ENCODE measurements around the gene CCDC187. TPM values are rescaled to one million over a fixed set of nuclear protein-coding genes. Genes with fewer than 3 reads are reported as not detected.
"Not testable (repeated sequence)": the region's sequence is repeated elsewhere in the genome, so short reads cannot be mapped to it uniquely, and the experiment has no call there.

CCDC187 gene
- polyA plus RNA-seq, 3 donors = not detected

DNA sequence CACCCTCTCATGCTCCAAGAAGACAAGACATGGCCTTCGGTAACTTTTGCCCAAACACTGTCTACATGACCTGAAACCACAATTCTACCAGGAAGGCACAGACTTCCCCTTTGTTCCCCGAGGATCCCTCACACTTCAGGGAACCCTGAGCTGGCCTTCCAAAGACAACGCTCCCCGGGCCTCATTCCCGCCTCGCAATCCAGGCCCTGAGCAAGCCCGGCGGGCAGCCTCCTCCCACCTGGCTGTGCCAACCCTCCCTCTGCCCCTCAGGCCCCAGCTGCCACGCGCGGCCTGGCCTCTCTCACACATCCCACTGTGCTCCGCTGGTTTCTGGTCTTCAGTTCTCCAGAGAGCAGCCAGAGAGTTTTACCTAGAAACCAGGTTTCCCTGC is 65.6 kb downstream of the CCDC187 start:
- WGBS (ENCODE audit: insufficient coverage) = 52% methylated on average over 11 of the region's 12 CpGs
- peaks cover 2 to 3% (median 2%) of the 10 kb centered on the region in 3 donors for H3K27me3 Mint-ChIP-seq (ENCODE audit: low read depth in 3 of 3)

DNA sequence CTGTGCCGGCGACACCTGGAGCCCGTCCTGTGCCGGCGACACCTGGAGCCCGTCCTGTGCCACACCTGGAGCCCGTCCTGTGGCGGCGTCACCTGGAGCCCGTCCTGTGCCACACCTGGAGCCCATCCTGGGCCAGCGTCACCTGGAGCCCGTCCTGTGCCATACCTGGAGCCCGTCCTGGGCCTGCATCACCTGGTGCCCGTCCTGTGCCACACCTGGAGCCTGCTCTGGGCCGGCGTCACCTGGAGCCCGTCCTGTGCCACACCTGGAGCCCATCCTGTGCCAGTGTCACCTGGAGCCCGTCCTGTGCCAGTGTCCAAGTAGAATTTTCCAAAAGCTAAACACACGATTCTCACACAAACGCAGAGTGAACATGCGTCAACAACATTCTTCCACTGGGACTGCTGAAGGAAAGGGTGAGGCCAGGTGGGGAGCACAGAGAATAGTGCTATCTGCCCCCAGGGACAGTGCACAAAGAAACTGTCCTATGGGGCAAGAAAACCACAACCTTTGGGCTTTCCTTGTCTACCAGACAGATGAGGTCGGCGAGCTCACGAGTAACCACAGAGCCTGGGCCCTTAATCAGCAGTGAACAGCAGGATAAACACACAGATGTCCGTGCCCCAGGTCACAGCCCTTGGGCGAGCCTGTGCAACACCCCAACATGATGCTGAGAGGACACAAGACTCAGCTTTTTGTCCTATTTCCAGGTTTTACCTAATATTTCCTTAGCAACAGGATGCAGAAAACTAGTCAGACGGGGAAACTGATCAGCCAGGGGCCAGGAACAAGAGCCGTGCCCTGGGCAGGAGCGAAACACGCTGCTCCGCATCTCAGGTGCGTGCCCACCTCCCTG is 66.2 kb downstream of the CCDC187 start:
- peaks cover 52% of the 10 kb centered on the region for H3K4me1 Mint-ChIP-seq
- no peak overlapping the region for H3K4me2 ChIP-seq (replicated peaks; ENCODE audit: extremely low read depth, low read length, poor library complexity, severe bottlenecking)
- no peak overlapping the region for H3K27ac ChIP-seq (ENCODE audit: low read depth in 1 of 2, low read length in 2 of 2)
- peaks cover 25 to 26% of the 10 kb centered on the region in 2 donors for H3K36me3 Mint-ChIP-seq
- H3K27ac Mint-ChIP-seq = peak overlapping the region in 2 of 7 donors; percentile 9 to 79
- no peak for DNase-seq
- H3K36me3 ChIP-seq (replicated peaks in 1 of 2; ENCODE audit: control insufficient read depth in 1 of 2, insufficient read depth in 2 of 2, low read length in 2 of 2) = peaks cover 0 to 14% of the 10 kb centered on the region in 2 donors
- no peak overlapping the region for H3K9ac ChIP-seq (ENCODE audit: insufficient read depth, low read length, poor library complexity, severe bottlenecking)
- TF ChIP-seq, protein P1, sequence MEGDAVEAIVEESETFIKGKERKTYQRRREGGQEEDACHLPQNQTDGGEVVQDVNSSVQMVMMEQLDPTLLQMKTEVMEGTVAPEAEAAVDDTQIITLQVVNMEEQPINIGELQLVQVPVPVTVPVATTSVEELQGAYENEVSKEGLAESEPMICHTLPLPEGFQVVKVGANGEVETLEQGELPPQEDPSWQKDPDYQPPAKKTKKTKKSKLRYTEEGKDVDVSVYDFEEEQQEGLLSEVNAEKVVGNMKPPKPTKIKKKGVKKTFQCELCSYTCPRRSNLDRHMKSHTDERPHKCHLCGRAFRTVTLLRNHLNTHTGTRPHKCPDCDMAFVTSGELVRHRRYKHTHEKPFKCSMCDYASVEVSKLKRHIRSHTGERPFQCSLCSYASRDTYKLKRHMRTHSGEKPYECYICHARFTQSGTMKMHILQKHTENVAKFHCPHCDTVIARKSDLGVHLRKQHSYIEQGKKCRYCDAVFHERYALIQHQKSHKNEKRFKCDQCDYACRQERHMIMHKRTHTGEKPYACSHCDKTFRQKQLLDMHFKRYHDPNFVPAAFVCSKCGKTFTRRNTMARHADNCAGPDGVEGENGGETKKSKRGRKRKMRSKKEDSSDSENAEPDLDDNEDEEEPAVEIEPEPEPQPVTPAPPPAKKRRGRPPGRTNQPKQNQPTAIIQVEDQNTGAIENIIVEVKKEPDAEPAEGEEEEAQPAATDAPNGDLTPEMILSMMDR (IDR thresholded peaks at IDR 0.05) = no peak
- H2AFZ ChIP-seq (ENCODE audit: insufficient read depth, low read depth, low read length, poor library complexity, severe bottlenecking) = no peak overlapping the region
- H3K4me3 ChIP-seq (replicated peaks in 1 of 3; ENCODE audit: low read depth in 2 of 3, low read length in 3 of 3) = no peak overlapping the region
- WGBS (ENCODE audit: insufficient coverage) = 80% methylated on average over 30 of the region's 32 CpGs
- H3K9me3 ChIP-seq (replicated peaks in 1 of 2; ENCODE audit: control insufficient read depth in 1 of 2, insufficient read depth in 1 of 2, low read length in 2 of 2) = no peaks in the 10 kb centered on the region
- no peaks in the 10 kb centered on the region for H3K27me3 ChIP-seq (ENCODE audit: control insufficient read depth in 2 of 2, insufficient read depth in 2 of 2, low read length in 2 of 2)
- intact Hi-C loops (cut with micrococcal nuclease) = no loop called here
- H3K4me1 ChIP-seq (ENCODE audit: control insufficient read depth in 1 of 2, insufficient read depth in 2 of 2, low read length in 2 of 2) = peaks cover 38 to 41% of the 10 kb centered on the region in 2 donors
- peaks cover 2 to 3% (median 2%) of the 10 kb centered on the region in 3 donors for H3K27me3 Mint-ChIP-seq (ENCODE audit: low read depth in 3 of 3)
- H3K9me3 Mint-ChIP-seq = no peaks in the 10 kb centered on the region
- peaks cover 15% of the 10 kb centered on the region for H3K79me2 ChIP-seq (ENCODE audit: insufficient read depth, low read length)
- H4K20me1 ChIP-seq (ENCODE audit: insufficient read depth, low read length) = peaks cover 22% of the 10 kb centered on the region
- no peak overlapping the region for H3K4me3 Mint-ChIP-seq

More for the DNA sequence above, 65.6 kb downstream of the CCDC187 start:
- Mint-ChIP-seq H3K9me3 (no peaks in the 10 kb centered on the region), H3K4me1 (peaks cover 50% of the 10 kb centered on the region), H3K36me3 (peaks cover 24 to 25% of the 10 kb centered on the region in 2 donors), H3K4me3 (no peak overlapping the region), H3K27ac (peak overlapping the region in 1 of 7 donors; percentile 79)
- Histone ChIP-seq H3K4me2 (replicated peaks; ENCODE audit: extremely low read depth, low read length, poor library complexity, severe bottlenecking) (no peak overlapping the region), H3K27ac (ENCODE audit: low read depth in 1 of 2, low read length in 2 of 2) (no peak overlapping the region), H2AFZ (ENCODE audit: insufficient read depth, low read depth, low read length, poor library complexity, severe bottlenecking) (no peak overlapping the region), H4K20me1 (ENCODE audit: insufficient read depth, low read length) (peaks cover 22% of the 10 kb centered on the region), H3K4me1 (ENCODE audit: control insufficient read depth in 1 of 2, insufficient read depth in 2 of 2, low read length in 2 of 2) (peaks cover 32 to 35% of the 10 kb centered on the region in 2 donors), H3K27me3 (ENCODE audit: control insufficient read depth in 2 of 2, insufficient read depth in 2 of 2, low read length in 2 of 2) (no peaks in the 10 kb centered on the region), H3K4me3 (replicated peaks in 1 of 3; ENCODE audit: low read depth in 2 of 3, low read length in 3 of 3) (no peak overlapping the region), H3K9ac (ENCODE audit: insufficient read depth, low read length, poor library complexity, severe bottlenecking) (no peak overlapping the region), H3K36me3 (replicated peaks in 1 of 2; ENCODE audit: control insufficient read depth in 1 of 2, insufficient read depth in 2 of 2, low read length in 2 of 2) (peaks cover 0 to 14% of the 10 kb centered on the region in 2 donors), H3K79me2 (ENCODE audit: insufficient read depth, low read length) (peaks cover 21% of the 10 kb centered on the region), H3K9me3 (replicated peaks in 1 of 2; ENCODE audit: control insufficient read depth in 1 of 2, insufficient read depth in 1 of 2, low read length in 2 of 2) (no peaks in the 10 kb centered on the region)
- intact Hi-C loops (cut with micrococcal nuclease) = no loop called here
- DNase-seq = no peak
- TF ChIP-seq, protein P1 (IDR thresholded peaks at IDR 0.05) = no peak

GRCh38 chr9:136236471-136237410 is 67.2 kb downstream of the CCDC187 start:
- Histone ChIP-seq H3K4me1 (ENCODE audit: control insufficient read depth in 1 of 2, insufficient read depth in 2 of 2, low read length in 2 of 2) (peaks cover 45 to 50% of the 10 kb centered on the region in 2 donors), H3K36me3 (replicated peaks in 1 of 2; ENCODE audit: control insufficient read depth in 1 of 2, insufficient read depth in 2 of 2, low read length in 2 of 2) (peaks cover 0 to 14% of the 10 kb centered on the region in 2 donors), H4K20me1 (ENCODE audit: insufficient read depth, low read length) (peaks cover 22% of the 10 kb centered on the region)
- H3K9me3 ChIP-seq (replicated peaks in 1 of 2; ENCODE audit: control insufficient read depth in 1 of 2, insufficient read depth in 1 of 2, low read length in 2 of 2); H3K79me2 ChIP-seq (ENCODE audit: insufficient read depth, low read length); H3K27me3 ChIP-seq (ENCODE audit: control insufficient read depth in 2 of 2, insufficient read depth in 2 of 2, low read length in 2 of 2); H3K4me2 ChIP-seq (replicated peaks; ENCODE audit: extremely low read depth, low read length, poor library complexity, severe bottlenecking); H2AFZ ChIP-seq (ENCODE audit: insufficient read depth, low read depth, low read length, poor library complexity, severe bottlenecking); H3K9me3 Mint-ChIP-seq; H3K4me3 ChIP-seq (replicated peaks in 1 of 3; ENCODE audit: low read depth in 2 of 3, low read length in 3 of 3); H3K27ac ChIP-seq (ENCODE audit: low read depth in 1 of 2, low read length in 2 of 2); H3K4me3 Mint-ChIP-seq; DNase-seq; H3K9ac ChIP-seq (ENCODE audit: insufficient read depth, low read length, poor library complexity, severe bottlenecking); intact Hi-C loops (cut with micrococcal nuclease); H3K27me3 Mint-ChIP-seq (ENCODE audit: low read depth in 3 of 3): not testable (repeated sequence)
- Mint-ChIP-seq H3K4me1 (peaks cover 60% of the 10 kb centered on the region), H3K27ac (peak overlapping the region in 1 of 7 donors; percentile 32), H3K36me3 (peaks cover 21 to 25% of the 10 kb centered on the region in 2 donors)
- 98% methylated on average over 42 of the region's 43 CpGs for WGBS (ENCODE audit: insufficient coverage)
